SK-N-SH treated with all-trans-retinoic acid at 6 μM for 48 hours (cell line): ENCODE data around the gene THOC1.
A peak's percentile ranks its signal among the peaks of the same experiment; 100 is the strongest.

Experiments
- ATAC-seq: fragments of 200-7000 bp; cut with Tn5 transposase; 3 replicates; pipeline ENCODE4 v1.9.1; 2020; ENCODE audit warnings: mild to moderate bottlenecking, moderate library complexity
- ARNTL ChIP-seq: fragments of 450-650 bp; formaldehyde crosslinking; IDR thresholded peaks from 2 replicates; pipeline ENCODE4 v1.5.0; 2020; ENCODE audit warnings: low read depth, mild to moderate bottlenecking, moderate library complexity, borderline replicate concordance
- CSDC2 ChIP-seq: fragments of 250-450 bp; sonication (Bioruptor Pico); IDR thresholded peaks from 2 replicates; pipeline ENCODE4 v1.5.0; 2020; ENCODE audit warnings: mild to moderate bottlenecking, moderate library complexity
- ESRRG ChIP-seq: fragments of 250-450 bp; sonication (Bioruptor Pico); IDR thresholded peaks from 2 replicates; pipeline ENCODE4 v1.6.1; 2021; ENCODE audit warnings: mild to moderate bottlenecking
- GLIS3 ChIP-seq: fragments of 250-450 bp; sonication (Bioruptor Pico); IDR thresholded peaks from 2 replicates; pipeline ENCODE4 v1.5.0; 2020; ENCODE audit warnings: mild to moderate bottlenecking, moderate library complexity
- OSR1 ChIP-seq: fragments of 250-450 bp; sonication (Bioruptor Pico); IDR thresholded peaks from 2 replicates; pipeline ENCODE4 v1.8.0; 2022; ENCODE audit warnings: moderate library complexity, mild to moderate bottlenecking, inconsistent platforms
- PPARA ChIP-seq: fragments of 250-450 bp; sonication (Bioruptor Pico); IDR thresholded peaks from 2 replicates; pipeline ENCODE4 v1.5.0; 2020; ENCODE audit warnings: mild to moderate bottlenecking, borderline replicate concordance
- SNAI2 ChIP-seq: fragments of 250-450 bp; sonication (Bioruptor Pico); IDR thresholded peaks from 2 replicates; pipeline ENCODE4 v1.5.0; 2020; ENCODE audit warnings: mild to moderate bottlenecking, moderate library complexity
- TOX ChIP-seq: fragments of 250-450 bp; sonication (Bioruptor Pico); IDR thresholded peaks from 2 replicates; pipeline ENCODE4 v1.8.0; 2021; ENCODE audit warnings: mild to moderate bottlenecking, moderate library complexity, borderline replicate concordance
- ZFP3 ChIP-seq: fragments of 250-450 bp; sonication (Bioruptor Pico); IDR thresholded peaks from 2 replicates; pipeline ENCODE4 v1.5.0; 2020; ENCODE audit warnings: mild to moderate bottlenecking, moderate library complexity
- ZFP30 ChIP-seq: fragments of 450-650 bp; formaldehyde crosslinking; IDR thresholded peaks from 2 replicates; pipeline ENCODE4 v1.5.0; 2022; ENCODE audit warnings: mild to moderate bottlenecking, moderate library complexity
- ZNF70 ChIP-seq: fragments of 450-650 bp; formaldehyde crosslinking; IDR thresholded peaks from 2 replicates; pipeline ENCODE4 v1.5.0; 2020; ENCODE audit warnings: mild to moderate bottlenecking, moderate library complexity
- ZNF8 ChIP-seq: fragments of 450-650 bp; formaldehyde crosslinking; IDR thresholded peaks from 2 replicates; pipeline ENCODE4 v1.5.0; 2020; ENCODE audit warnings: mild to moderate bottlenecking, moderate library complexity
- TF ChIP-seq, protein P1 (sequence below): fragments of 250-450 bp; sonication (Bioruptor Pico); IDR thresholded peaks from 2 replicates; pipeline ENCODE4 v1.5.1; 2021; ENCODE audit warnings: mild to moderate bottlenecking, moderate library complexity
- TF ChIP-seq, protein P2 (sequence below): fragments of 250-450 bp; sonication (Bioruptor Pico); IDR thresholded peaks from 2 replicates; pipeline ENCODE4 v1.8.0; 2020; ENCODE audit warnings: mild to moderate bottlenecking, moderate library complexity, borderline replicate concordance
- TF ChIP-seq, protein P3 (sequence below): fragments of 250-450 bp; sonication (Bioruptor Pico); IDR thresholded peaks from 2 replicates; pipeline ENCODE4 v1.5.1; 2020; ENCODE audit warnings: low read depth, mild to moderate bottlenecking, moderate library complexity
- TF ChIP-seq, protein P4 (sequence below): fragments of 250-450 bp; sonication (Bioruptor Pico); IDR thresholded peaks from 2 replicates; pipeline ENCODE4 v1.8.0; 2021; ENCODE audit warnings: low read depth, mild to moderate bottlenecking, moderate library complexity, borderline replicate concordance
- TF ChIP-seq, protein P5 (sequence below): fragments of 250-450 bp; sonication (Bioruptor Pico); IDR thresholded peaks from 2 replicates; pipeline ENCODE4 v1.5.0; 2020; ENCODE audit warnings: mild to moderate bottlenecking, moderate library complexity

THOC1 gene

DNA sequence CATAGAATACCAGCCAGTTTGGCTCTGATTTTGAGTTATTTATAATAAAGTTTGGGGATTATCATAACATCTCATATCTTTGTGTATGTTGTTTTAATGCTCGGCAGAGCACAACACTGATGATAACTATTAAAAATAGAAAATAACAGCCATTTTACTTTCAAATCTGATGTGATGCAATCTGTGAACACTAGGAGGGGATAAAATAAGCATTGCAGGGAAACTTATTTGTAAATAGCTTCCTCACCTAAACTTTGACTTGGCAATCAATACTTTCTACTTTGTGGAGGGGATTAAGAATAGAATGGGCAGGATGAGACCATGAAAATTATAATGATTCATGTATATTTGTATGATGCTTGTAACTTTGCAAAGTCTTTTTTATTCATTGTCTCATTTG, 55.1 kb downstream of the THOC1 start:
- ATAC-seq, result peak; percentile 53

DNA sequence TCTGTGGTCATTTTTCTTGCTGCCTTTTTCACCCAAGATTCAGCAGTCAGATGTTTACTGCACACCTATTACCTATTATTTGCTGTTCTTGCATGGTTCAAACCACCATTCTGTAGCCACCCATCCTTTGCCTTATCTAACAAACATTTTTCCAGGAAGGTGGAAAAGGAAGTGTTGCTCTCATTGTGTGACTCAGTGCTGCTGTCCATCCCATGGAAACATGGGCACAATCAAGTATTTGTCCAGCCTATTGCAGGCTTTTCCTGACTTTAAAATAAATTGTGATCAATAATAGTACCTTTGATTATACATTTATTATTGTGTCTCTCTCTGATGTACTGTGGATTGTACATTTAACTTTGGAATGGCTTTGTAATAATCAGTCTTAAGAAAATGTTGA, 56.3 kb downstream of the THOC1 start:
- no peak for TF ChIP-seq ZNF70
- no peak for TF ChIP-seq PPARA (CRISPR knock-in tag)
- no peak for TF ChIP-seq SNAI2
- TF ChIP-seq CSDC2, result no peak
- no peak for TF ChIP-seq GLIS3
- TF ChIP-seq ZNF8, result no peak
- no peak for TF ChIP-seq TOX (CRISPR knock-in tag)
- TF ChIP-seq, protein P1, sequence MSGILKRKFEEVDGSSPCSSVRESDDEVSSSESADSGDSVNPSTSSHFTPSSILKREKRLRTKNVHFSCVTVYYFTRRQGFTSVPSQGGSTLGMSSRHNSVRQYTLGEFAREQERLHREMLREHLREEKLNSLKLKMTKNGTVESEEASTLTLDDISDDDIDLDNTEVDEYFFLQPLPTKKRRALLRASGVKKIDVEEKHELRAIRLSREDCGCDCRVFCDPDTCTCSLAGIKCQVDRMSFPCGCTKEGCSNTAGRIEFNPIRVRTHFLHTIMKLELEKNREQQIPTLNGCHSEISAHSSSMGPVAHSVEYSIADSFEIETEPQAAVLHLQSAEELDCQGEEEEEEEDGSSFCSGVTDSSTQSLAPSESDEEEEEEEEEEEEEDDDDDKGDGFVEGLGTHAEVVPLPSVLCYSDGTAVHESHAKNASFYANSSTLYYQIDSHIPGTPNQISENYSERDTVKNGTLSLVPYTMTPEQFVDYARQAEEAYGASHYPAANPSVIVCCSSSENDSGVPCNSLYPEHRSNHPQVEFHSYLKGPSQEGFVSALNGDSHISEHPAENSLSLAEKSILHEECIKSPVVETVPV (CRISPR knock-in tag), result no peak
- TF ChIP-seq, all 23 proteins: peak for 0
- no peak for ATAC-seq

More for the DNA sequence above, 55.1 kb downstream of the THOC1 start:
- TF ChIP-seq, protein P2, sequence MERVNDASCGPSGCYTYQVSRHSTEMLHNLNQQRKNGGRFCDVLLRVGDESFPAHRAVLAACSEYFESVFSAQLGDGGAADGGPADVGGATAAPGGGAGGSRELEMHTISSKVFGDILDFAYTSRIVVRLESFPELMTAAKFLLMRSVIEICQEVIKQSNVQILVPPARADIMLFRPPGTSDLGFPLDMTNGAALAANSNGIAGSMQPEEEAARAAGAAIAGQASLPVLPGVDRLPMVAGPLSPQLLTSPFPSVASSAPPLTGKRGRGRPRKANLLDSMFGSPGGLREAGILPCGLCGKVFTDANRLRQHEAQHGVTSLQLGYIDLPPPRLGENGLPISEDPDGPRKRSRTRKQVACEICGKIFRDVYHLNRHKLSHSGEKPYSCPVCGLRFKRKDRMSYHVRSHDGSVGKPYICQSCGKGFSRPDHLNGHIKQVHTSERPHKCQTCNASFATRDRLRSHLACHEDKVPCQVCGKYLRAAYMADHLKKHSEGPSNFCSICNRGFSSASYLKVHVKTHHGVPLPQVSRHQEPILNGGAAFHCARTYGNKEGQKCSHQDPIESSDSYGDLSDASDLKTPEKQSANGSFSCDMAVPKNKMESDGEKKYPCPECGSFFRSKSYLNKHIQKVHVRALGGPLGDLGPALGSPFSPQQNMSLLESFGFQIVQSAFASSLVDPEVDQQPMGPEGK (CRISPR knock-in tag), result no peak
- TF ChIP-seq, protein P3, sequence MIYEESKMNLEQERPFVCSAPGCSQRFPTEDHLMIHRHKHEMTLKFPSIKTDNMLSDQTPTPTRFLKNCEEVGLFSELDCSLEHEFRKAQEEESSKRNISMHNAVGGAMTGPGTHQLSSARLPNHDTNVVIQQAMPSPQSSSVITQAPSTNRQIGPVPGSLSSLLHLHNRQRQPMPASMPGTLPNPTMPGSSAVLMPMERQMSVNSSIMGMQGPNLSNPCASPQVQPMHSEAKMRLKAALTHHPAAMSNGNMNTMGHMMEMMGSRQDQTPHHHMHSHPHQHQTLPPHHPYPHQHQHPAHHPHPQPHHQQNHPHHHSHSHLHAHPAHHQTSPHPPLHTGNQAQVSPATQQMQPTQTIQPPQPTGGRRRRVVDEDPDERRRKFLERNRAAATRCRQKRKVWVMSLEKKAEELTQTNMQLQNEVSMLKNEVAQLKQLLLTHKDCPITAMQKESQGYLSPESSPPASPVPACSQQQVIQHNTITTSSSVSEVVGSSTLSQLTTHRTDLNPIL (CRISPR knock-in tag), result no peak
- TF ChIP-seq, protein P4, sequence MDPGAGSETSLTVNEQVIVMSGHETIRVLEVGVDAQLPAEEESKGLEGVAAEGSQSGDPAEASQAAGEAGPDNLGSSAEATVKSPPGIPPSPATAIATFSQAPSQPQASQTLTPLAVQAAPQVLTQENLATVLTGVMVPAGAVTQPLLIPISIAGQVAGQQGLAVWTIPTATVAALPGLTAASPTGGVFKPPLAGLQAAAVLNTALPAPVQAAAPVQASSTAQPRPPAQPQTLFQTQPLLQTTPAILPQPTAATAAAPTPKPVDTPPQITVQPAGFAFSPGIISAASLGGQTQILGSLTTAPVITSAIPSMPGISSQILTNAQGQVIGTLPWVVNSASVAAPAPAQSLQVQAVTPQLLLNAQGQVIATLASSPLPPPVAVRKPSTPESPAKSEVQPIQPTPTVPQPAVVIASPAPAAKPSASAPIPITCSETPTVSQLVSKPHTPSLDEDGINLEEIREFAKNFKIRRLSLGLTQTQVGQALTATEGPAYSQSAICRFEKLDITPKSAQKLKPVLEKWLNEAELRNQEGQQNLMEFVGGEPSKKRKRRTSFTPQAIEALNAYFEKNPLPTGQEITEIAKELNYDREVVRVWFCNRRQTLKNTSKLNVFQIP (CRISPR knock-in tag), result no peak
- TF ChIP-seq GLIS3, result no peak
- TF ChIP-seq CSDC2, result no peak
- no peak for TF ChIP-seq PPARA (CRISPR knock-in tag)
- no peak for TF ChIP-seq ZNF8
- TF ChIP-seq ZFP30 (CRISPR knock-in tag), result no peak
- TF ChIP-seq ZNF70, result no peak
- TF ChIP-seq, all 23 proteins: peak for 0

DNA sequence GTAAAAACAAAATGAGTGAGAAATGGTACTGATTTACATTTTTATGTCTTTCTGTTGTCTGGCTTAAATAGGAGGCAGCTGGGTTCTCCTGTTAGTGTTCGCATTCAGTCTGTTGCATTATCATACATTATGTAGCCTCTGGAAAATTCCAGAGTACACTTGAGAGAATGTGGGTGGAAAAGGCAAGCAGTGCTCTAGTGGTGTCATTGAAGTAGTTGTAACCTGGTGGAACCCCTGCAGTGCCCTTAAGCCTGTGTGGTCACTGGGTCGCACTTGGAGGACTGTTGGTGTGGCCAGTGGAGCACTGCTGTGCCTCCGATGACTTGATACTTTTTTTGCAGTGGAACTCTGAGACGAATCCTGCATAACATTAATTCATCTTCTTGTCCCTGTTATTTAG, 57.1 kb downstream of the THOC1 start:
- no peak for ATAC-seq
- no peak for TF ChIP-seq ZNF8
- TF ChIP-seq, all 23 proteins: peak for 0

DNA sequence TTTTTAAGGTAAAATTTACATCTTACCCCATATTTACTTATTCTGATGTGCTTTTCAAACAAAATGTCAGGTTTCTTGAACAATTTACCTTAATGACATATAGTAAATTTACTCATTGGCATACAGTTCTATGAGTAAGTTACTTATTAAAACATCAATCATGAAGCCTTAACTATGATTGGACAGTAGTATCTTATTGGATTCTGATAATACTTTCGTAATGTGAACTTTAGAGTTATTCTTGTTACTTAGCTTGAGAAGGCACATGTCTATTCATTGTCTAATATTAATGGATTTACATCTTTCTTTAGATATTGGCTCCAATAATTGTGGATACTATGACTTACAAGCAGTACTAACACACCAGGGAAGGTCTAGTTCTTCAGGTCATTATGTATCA, 57.8 kb downstream of the THOC1 start:
- ATAC-seq, result no peak
- TF ChIP-seq PPARA (CRISPR knock-in tag) (no peak), ESRRG (CRISPR knock-in tag) (no peak), GLIS3 (no peak), OSR1 (no peak), ARNTL (CRISPR knock-in tag) (no peak), SNAI2 (no peak), ZFP3 (no peak)
- TF ChIP-seq, protein P1 (CRISPR knock-in tag), result no peak
- TF ChIP-seq, protein P2 (CRISPR knock-in tag), result no peak
- TF ChIP-seq, protein P5, sequence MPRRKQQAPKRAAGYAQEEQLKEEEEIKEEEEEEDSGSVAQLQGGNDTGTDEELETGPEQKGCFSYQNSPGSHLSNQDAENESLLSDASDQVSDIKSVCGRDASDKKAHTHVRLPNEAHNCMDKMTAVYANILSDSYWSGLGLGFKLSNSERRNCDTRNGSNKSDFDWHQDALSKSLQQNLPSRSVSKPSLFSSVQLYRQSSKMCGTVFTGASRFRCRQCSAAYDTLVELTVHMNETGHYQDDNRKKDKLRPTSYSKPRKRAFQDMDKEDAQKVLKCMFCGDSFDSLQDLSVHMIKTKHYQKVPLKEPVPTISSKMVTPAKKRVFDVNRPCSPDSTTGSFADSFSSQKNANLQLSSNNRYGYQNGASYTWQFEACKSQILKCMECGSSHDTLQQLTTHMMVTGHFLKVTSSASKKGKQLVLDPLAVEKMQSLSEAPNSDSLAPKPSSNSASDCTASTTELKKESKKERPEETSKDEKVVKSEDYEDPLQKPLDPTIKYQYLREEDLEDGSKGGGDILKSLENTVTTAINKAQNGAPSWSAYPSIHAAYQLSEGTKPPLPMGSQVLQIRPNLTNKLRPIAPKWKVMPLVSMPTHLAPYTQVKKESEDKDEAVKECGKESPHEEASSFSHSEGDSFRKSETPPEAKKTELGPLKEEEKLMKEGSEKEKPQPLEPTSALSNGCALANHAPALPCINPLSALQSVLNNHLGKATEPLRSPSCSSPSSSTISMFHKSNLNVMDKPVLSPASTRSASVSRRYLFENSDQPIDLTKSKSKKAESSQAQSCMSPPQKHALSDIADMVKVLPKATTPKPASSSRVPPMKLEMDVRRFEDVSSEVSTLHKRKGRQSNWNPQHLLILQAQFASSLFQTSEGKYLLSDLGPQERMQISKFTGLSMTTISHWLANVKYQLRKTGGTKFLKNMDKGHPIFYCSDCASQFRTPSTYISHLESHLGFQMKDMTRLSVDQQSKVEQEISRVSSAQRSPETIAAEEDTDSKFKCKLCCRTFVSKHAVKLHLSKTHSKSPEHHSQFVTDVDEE, result no peak
- TF ChIP-seq, protein P3 (CRISPR knock-in tag), result no peak
